Stimulated activated CD8-positive, alpha-beta memory T cell treated with anti-CD3 and anti-CD28 coated beads, Interleukin-12 subunit alpha, Interleukin-12 subunit beta, amount 100 ng/mL, for 24 hours (primary cell): ENCODE measurements around the gene ABL1.

Experiments used
- DNase-seq: peaks from one replicate; pipeline ENCODE4 v3.0.0-alpha.2; 2020; ENCODE audit errors: extremely low read depth

ABL1 gene

DNA sequence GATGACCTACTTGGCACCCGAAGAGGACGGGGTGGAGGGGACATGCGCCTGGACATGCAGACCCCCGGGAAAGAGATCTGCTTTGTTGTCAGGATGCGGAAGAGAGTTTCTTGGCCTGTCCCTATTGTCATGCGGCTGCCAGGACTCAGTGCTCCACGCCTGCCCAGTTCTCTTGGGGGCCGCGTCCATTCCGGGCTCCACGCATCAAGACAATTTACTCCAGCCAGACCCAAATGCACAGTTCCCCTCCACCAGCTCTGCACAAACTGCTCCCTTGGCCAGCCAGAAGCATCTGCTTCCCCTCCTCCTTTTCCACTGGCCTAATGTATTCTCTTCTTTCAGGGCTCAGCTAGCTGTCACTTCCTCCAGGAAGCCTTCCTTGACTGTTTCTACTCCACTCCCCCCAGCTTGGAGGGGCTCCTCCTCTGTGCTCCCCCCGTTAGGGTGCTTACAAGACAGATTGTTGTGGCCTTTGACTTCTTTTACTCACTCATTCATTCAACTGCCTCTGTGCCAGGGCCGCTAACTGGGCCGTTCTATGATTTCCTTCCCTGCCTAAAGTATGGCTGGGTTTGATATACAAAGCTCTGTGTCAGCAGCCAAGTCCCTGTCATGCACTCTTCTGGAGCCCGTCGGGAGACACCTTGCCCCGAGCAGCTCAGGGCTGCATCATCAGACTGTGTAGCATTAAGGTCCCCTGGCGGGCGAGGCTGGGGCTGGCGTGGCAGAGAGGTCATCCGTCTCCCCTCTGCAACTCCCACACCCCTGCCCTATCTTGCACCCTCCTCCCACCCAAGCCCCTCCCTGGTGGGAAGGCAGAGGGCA, 97.4 kb downstream of the ABL1 start:
- DNase-seq = no peak

DNA sequence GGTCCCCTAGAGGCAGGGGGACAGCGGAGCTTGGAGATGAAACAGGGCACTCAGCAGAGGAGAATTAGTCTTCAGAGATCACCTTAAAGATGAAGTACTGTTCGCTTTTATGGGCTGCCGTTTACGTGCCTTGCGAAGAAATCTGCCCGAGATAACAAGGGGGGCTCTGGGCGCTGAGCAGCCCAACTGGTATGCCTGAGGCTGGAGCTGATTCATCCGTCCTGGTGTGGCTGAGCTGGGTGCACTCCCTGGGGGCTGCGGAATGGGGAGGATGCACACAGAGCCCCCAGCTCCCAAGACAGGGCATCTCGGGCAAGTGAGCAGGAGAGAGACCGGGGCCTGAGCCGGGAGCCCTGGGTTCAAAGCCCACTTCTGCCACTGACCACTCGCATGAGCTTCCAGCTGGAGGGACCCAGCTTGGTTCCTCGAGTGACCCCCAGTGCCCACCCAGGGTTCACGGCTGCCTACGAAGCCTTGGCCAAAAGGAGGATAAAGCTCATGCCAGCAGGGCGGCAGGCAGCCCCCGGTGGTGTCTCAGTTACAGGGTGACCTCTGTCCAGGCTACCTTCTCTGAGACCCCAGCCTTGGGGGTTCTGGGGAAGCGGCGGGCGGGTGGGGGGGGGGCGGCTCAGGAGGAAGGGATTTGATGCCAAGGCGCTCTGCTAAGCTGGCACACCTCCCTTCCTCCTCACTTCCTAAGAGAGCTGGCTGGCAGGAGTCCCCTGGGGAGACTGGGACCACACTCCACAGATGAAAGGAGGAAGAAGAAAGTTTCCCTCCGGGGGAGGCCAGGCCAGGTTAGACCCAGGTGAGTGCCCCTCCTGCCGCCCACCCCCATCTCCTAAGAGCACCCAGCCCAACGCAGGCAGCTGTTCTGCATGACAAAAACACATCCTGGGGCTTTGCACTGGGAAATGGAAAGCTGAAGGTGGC, 98.3 kb downstream of the ABL1 start:
- no peak for DNase-seq

DNA sequence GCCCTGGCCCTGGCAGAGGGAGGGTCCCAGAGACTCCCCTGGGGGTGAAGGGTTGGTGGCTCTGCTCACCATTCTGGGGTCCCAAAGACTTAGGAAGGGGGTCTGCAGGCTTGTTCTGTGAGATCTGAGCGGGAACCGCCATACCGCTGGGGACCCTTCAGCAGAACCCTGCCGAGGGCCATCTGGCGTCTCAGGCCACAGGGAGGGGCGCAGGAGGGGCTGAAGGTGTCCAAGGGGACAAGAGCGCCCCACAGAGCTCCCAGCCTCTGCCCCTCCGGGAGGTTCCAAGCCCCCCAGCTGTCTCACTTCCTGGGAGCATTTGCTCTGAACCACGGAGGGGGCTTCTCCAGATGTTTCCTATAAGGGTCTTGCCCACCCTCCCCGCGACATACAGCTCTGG, 99.2 kb downstream of the ABL1 start:
- DNase-seq = no peak

DNA sequence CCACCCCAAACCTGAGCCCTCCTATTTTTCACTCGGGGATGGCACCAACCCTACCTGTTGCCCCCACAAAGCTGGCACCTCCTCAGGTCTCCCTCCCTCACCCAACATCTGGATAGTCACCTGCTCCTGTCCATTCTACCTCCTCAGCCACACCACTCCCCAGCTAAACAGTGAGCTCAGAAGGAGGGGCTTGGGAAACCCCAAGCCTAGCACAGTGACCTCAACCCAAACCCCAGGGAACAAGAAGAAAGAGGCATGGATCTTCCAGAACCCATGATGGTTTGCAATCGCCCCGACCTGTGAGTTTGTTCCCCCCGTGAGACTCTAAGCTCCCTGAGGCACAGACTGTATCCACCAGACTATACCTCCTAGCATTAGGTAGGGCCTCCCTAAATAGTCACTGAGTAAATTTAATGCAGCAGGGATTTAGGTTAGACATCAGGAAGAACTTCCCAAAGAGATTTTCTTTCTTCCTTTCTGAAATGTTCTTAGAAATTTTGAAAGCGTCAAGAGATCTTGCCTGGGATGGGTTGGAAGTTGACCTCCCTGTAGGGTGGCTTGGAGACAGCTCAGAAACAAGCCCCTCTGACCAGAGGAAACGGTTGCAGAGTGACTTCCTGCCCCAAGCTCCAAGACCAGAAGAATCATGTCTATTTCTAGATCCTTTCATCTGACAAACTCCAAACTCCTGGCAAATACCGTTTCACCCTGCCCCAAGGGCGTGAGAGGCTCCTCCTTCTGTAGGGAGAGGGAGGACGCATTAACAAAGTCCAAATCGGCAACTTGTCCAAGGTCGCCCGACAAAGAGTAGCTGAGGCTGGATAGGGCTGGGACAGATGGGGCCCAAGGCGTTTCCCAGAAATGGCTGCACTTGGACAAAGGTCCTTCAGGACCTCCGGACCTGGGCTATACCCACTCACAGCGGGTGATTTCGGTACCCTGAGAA, 99.9 kb downstream of the ABL1 start:
- no peak for DNase-seq

DNA sequence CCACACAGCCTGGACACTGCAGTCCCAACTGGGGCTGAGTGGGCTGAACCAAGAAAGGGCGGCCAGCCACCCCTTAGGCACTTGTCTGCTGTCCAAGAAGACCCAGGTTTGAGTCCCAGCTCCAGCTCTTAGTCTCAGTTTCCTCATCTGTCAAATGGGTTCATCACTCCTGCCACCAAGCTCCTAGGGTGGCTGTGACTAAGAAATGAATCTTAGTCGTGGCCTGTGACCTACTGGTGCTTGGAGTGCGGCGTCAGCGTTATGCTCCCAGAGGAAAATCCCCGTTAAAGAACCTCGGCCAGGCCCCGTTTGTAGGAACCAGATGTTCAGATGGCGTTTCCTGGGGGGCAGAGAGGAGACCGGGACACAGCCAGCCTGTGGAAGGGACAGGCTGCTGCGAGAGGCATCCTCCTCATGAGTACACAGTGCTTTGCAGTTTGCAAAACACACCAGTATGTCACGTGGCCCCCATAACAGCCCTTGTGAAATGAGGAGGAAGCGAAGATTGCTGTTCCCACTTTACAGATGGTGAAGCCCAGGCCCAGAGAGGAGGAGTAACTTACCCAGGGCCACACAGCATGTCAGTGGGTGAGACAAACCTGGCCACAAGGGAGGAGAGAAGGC, 100.7 kb downstream of the ABL1 start:
- no peak for DNase-seq

DNA sequence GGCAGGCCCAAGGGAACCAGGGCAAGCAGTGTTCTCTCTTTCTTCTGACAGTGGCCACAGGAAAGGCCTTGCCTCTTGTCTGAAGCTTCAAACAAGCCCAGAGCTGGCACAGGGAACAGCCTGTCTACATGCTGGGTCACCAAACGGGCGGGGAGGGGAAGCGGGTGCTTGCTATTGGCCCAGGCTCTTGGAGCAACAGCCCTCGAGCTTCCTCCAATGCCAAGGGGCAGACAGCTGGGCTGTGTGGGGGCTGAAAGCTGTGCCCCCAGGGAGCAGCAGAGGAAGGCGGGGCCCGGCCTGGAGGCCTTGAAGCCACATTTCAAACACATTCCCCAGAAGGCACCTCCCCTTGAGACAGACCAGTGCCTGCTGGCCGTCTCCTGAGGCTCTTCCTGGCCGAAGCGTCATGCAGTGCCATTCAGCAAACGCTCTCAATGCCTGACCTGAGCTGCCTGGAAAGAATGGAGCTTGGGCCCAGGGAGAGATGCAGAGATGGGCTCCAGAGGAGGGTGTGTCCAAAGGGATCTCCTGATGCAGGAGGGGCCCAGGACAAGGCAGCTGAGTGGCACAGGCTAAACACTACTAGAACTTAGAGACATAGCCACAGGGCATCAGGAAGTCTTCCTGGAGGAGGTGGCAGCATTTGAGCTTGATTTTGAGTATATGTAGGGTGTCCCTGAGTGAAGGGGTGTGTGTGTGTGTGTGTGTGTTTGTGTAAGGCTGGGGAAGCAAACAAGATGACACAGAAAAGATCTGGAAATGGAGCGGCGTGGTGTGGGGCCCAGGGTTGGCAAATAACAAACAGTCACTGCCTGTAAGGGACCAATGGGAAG, 101.4 kb downstream of the ABL1 start:
- no peak for DNase-seq
